ENCODE data around the gene NUDC. TPM values are rescaled to one million over a fixed set of nuclear protein-coding genes. Genes with fewer than 3 reads are reported as not detected.

Gene NUDC
- total RNA-seq, result 32.5 TPM

DNA sequence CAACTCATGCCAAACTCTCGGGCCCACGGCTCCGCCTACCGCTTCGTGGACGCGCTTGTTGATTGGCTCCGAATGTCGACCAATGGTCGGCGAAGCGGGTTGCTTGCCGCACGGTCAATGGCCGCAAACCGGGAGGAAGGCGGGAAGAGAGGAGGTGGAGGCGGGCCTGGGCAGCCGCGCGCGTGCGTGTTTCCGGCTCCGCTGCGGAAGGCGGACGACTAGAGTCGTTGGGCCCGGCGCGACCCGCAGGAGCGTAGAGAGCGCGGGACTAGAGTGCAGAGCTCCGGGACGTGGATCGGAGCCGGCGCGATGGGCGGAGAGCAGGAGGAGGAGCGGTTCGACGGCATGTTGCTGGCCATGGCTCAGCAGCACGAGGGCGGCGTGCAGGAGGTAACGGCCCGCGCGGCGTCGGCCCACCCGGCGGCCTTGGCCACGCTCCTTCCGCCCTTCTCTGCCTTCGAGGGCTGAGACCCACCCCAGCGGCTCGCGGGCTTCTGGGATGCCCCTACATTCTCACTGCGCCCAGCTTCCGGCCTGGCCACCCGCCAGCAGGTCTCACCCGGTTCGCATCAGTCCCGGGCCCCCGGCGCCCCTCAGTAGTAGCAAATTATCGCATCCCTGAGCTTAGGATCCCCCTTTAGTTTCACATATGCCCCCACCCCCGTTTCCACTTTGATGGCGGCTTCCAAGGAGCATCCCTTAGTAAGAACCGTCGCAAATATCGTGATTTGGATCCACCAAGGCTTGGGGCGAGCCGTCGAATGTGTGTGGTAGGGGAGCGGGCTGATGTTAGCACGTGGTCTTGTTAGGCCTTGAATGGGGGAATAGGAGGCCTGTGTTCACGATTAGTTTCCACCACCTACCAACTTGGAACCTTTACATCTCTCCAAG is at the start of gene NUDC:
Gene NUDC (plus strand): TSS at position 204 of the 891 bp plus-strand sequence. CDS start 106 bp downstream, at position 310.

GRCh38 chr1:26889551-26890466 is 31.7 kb upstream of the NUDC start, which contains the start of gene GPN2:
Gene GPN2, minus strand, starts transcription at chr1:26890283. Its CDS starts 187 bp downstream, at chr1:26890096.

DNA sequence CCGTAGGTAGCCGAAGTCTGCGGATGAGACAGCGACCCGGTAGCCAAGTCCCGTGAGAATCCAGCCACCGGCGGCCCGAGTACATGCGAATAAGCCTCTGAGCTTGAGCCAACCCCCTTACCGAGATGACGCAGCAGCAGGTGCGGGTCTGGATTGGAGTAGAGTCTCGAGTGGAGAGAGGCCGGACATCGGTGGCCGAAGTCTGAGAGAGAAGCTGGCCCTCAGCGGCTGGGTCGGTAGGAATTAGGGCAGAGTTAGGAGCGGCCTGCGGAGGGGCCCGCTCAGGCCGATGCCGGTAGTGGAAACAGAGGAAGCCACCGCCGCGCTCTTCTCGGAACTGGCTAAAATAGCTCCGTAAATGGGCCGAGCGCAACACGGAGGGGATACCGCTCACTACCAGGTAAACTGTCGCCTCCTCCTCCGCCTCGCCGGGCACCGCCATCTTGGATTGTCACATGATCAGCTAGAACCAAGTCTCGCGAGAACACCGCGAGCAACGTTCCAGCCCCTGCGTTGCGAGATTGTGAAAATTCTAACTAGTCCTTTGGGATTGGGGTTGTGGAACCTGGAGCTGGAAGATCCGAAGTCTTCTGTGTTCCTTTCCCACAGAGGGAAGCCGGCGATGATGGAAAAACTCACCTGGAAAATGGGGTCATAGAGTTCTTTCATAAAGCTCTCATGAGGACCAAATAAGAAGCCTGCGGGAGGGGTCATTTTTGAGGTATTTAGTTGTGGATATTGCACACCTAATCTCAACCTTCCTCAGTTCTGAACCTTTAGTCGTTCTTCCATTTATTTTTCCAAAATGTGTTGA is 21.3 kb upstream of the NUDC start, which contains the start of gene GPATCH3:
Gene GPATCH3 (minus strand): TSS at position 467 of the 814 bp plus-strand sequence. CDS start 25 bp downstream, at position 442.

GRCh38 chr1:26913754-26914619 is 7.6 kb upstream of the NUDC start, which contains the start of gene NR0B2:
Gene NR0B2, minus strand, starts transcription at chr1:26913975. Its CDS starts 35 bp downstream, at chr1:26913940.

GRCh38 chr1:26959722-26960624 is 38.4 kb downstream of the NUDC start, which contains the start of gene KDF1:
Gene KDF1, minus strand, starts transcription at chr1:26960468. Its CDS starts 8,088 bp downstream, at chr1:26952380.

GRCh38 chr1:26993237-26994019 is 71.9 kb downstream of the NUDC start, which contains the start of gene TRNP1:
Gene TRNP1, plus strand, starts transcription at chr1:26993692. Its CDS starts 95 bp downstream, at chr1:26993787.

Other genes starting within 250 kb of the NUDC start
- gene ARID1A, start 225.7 kb upstream of the NUDC start, total RNA-seq, result 76.7 TPM
- 15.1 TPM for gene PIGV, start 133.8 kb upstream of the NUDC start, total RNA-seq
- gene ZDHHC18, start 95.1 kb upstream of the NUDC start, total RNA-seq, result 12.8 TPM
- 0.99 TPM for gene SFN, start 58.6 kb upstream of the NUDC start, total RNA-seq
- 16.8 TPM for gene GPN2, start 31.5 kb upstream of the NUDC start, total RNA-seq
- 15.7 TPM for gene GPATCH3, start 21.3 kb upstream of the NUDC start, total RNA-seq
- gene NR0B2, start 7.8 kb upstream of the NUDC start, total RNA-seq, result 16.1 TPM
- gene KDF1, start 38.7 kb downstream of the NUDC start, total RNA-seq, result 8.9 TPM
- gene TRNP1, start 71.9 kb downstream of the NUDC start, total RNA-seq, result 4.4 TPM
- 4.6 TPM for gene TENT5B, start 91.1 kb downstream of the NUDC start, total RNA-seq
- 17.1 TPM for gene SLC9A1, start 233.4 kb downstream of the NUDC start, total RNA-seq